ENCODE results near the gene SERPING1.

DNA sequence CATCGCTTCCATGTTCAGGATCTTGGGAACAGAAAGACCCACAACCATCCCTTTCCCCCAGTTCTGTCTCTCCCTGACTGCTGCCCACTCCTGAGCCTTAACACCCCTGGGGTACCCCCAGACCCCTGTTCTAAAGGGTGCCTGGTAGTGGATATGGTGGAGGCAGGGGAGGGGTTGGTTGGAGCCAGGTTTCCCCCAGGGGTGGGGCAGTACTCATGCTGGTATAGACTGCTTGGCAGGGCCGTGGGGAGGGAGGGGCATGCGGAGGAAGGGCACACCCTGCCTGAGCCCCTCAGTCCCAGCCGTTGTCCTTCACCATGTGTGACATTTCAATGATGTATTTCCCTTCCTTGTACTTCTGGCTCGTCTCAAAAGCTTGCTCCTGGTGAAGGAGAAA, 48.2 kb downstream of the SERPING1 start:
- TF ChIP-seq, protein P1, sequence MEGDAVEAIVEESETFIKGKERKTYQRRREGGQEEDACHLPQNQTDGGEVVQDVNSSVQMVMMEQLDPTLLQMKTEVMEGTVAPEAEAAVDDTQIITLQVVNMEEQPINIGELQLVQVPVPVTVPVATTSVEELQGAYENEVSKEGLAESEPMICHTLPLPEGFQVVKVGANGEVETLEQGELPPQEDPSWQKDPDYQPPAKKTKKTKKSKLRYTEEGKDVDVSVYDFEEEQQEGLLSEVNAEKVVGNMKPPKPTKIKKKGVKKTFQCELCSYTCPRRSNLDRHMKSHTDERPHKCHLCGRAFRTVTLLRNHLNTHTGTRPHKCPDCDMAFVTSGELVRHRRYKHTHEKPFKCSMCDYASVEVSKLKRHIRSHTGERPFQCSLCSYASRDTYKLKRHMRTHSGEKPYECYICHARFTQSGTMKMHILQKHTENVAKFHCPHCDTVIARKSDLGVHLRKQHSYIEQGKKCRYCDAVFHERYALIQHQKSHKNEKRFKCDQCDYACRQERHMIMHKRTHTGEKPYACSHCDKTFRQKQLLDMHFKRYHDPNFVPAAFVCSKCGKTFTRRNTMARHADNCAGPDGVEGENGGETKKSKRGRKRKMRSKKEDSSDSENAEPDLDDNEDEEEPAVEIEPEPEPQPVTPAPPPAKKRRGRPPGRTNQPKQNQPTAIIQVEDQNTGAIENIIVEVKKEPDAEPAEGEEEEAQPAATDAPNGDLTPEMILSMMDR (IDR thresholded peaks at IDR 0.05; ENCODE audit: low read length) = no peak
- TF ChIP-seq EZH2 (IDR thresholded peaks at IDR 0.05; ENCODE audit: borderline replicate concordance, low read length) = no peak

Data from OCI-LY1 (cell line).